ENCODE data around the gene CADM1. TPM values are rescaled to one million over a fixed set of nuclear protein-coding genes. Genes with fewer than 3 reads are reported as not detected.

CADM1 gene
- total RNA-seq = 20.4 and 22.9 TPM in 2 replicates

GRCh38 chr11:115504276-115505158, at the start of gene CADM1:
CADM1 (minus strand) TSS chr11:115504415.

Small RNA genes lying within 50 kb of the gene (small RNA-seq; reads per million reads assigned to genes)
- gene RF01293 = not detected

All from articular chondrocyte of knee joint (primary cell).